Heart right ventricle (tissue), 16 donors: ENCODE data around the gene PGA4. TPM values are rescaled to one million over a fixed set of nuclear protein-coding genes. Genes with fewer than 3 reads are reported as not detected.
"Not testable (repeated sequence)": the region's sequence is repeated elsewhere in the genome, so short reads cannot be mapped to it uniquely, and the experiment has no call there.

ENCODE experiments used
- ATAC-seq, 8 donors: fragments of 200-7000 bp; cut with Tn5 transposase; one replicate each; pipeline ENCODE4 v1.9.1; 2020; ENCODE audit warnings: mild to moderate bottlenecking in 8 of 8, moderate library complexity in 8 of 8, moderate number of reproducible peaks in 1 of 8
- DNase-seq, 2 donors: peaks; one replicate each; pipeline ENCODE4 v3.0.0-alpha.2; 2020
- H3K27ac ChIP-seq, 10 donors: fragments of 200-600 bp; sonication (generic) in 2 of 10; one replicate each; pipeline versions ENCODE4 v1.5.0 to v1.8.0; 2020 to 2022; ENCODE audit warnings: mild to moderate bottlenecking in 3 of 10
- H3K27me3 ChIP-seq, 7 donors: fragments of 200-600 bp; one replicate each; pipeline ENCODE4 v1.8.0; 2021 to 2022; ENCODE audit warnings: mild to moderate bottlenecking in 2 of 7
- H3K36me3 ChIP-seq, 9 donors: fragments of 200-600 bp; sonication (generic) in 1 of 9; one replicate each; pipeline versions ENCODE4 v1.5.0 to v1.8.0; 2020 to 2022; ENCODE audit warnings: mild to moderate bottlenecking in 2 of 9
- H3K4me1 ChIP-seq, 9 donors: fragments of 200-600 bp; sonication (generic) in 1 of 9; one replicate each; pipeline versions ENCODE4 v1.5.0 to v1.8.0; 2020 to 2022; ENCODE audit warnings: mild to moderate bottlenecking in 4 of 9
- H3K4me3 ChIP-seq, 10 donors: fragments of 200-600 bp; sonication (generic) in 2 of 10; one replicate each; pipeline versions ENCODE4 v1.5.0 to v1.8.0; 2020 to 2022; ENCODE audit warnings: mild to moderate bottlenecking in 7 of 10, moderate library complexity in 2 of 10
- H3K9me3 ChIP-seq, 11 donors: fragments of 200-600 bp in 10 of 11; sonication (generic) in 2 of 11; one replicate each; pipeline versions ENCODE4 v1.5.0 to v1.8.0; 2013 to 2022; ENCODE audit warnings: mild to moderate bottlenecking in 2 of 11, control low read depth in 1 of 11, moderate library complexity in 1 of 11
- WGBS, 2 donors: extraction: QIAGEN DNeasy Blood & Tissue Kit; methylation state at CpG; one replicate each; pipeline ENCODE4 v1.1.7; 2013; ENCODE audit warnings: inconsistent platforms in 1 of 2; 5-methylcytosine and 5-hydroxymethylcytosine counted together
- intact Hi-C, 10 donors: fragments of 100-400 bp; cut with DNase I; formaldehyde crosslinking; loops; one replicate each; pipeline versions ENCODE4 v1.11.1 to v1.14.2; 2022
- polyA plus RNA-seq, 2 donors: library from polyadenylated mRNA; stranded (reverse); fragments of 200-250 nt; gene quantifications; one replicate each; pipeline ENCODE4 v1.2.3, GENCODE V29; 2013
- total RNA-seq, 10 donors: library from RNA; stranded (reverse); fragmentation: NEBNext Ultra II Directional in 3 of 10; extraction: Animal tissue kit (Norgen Biotek cat#: 25700) in 3 of 10; gene quantifications; one replicate each; pipeline versions ENCODE4 v1.2.1 to v1.2.4, GENCODE V29; 2021 to 2023
- TF ChIP-seq, protein P1 (sequence below), 9 donors: fragments of 200-600 bp; sonication (generic) in 2 of 9; IDR thresholded peaks; one replicate each; pipeline versions ENCODE4 v1.5.0 to v1.8.0; 2021 to 2022; ENCODE audit warnings: antibody characterized with exemption in 9 of 9, mild to moderate bottlenecking in 5 of 9, moderate library complexity in 1 of 9
- donor health status: Arrhythmogenic right ventricular cardiomyopathy.
- donor health status: ischemic (EF 13 %, LVEDD 7.1; RV severe dilation, severe dysfunction).
- donor health status: healthy with polysubstance abuse.
- donor health status: DM: no; HTN: yes; CAD: no.
- donor health status: DM: no; HTN: no; CAD: no.
- donor health status: ischemic (EF 25% LVEDD 6.9; RV normal size, moderate dysfunction).
- donor health status: ischemic (EF 25% LVEDD 5.7; RV mildly dilated, moderate dysfunction).
- donor health status: healthy.
- donor health status: DM: yes; HTN: yes; CAD: no.
- donor health status: Ischemic cardiomyopathy.
- donor health status: ischemic (EF 35%, LVEDD 5.7; RV mildly dilated, moderate dysfunction).
- donor health status: nonischemic (EF 11% LVEDD 7.7; RV severe dilation, severe dysfunction).
- donor health status: DM: yes; HTN: yes; CAD: no.
- donor health status: PGD.
- donor health status: ischemic (EF 29% LVEDD 5.4; RV normal size, mild dysfunction).
- donor health status: nonischemic (EF 23%, LVEDD 6.1; RV moderate dilation, normal function).

PGA4 gene
- total and polyA plus RNA-seq, 12 donors = 0.76 to 2.6 (median 2.2) TPM; not detected in 8

DNA sequence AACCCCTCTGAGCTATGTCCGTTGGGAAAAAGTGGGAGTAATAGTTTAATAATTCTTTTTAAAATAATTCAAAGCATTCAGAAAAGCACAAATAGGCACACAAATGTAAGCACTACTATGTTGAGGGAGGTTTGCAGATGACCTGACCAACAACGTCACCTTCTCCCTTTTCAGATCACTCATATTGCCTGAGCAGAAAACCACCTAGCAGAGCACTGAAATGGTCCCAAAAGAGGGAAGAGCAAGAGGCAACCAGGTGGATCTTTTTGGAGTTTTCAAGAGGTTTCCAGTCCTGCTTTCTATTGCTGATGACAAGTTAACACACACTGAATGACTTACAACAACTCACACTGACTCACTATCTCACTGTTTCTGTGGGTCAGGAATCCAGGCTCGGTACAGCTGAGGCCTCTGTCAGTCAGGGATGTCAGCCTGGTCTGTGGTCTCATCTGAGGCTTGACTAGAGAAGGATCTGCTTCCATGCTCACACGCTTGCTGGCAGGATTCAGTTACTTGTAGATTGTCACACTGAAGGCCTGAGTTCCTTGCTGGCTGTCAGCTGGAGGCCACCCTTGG, 23.1 kb upstream of the PGA4 start:
- H3K9me3 ChIP-seq = peaks cover 0 to 15% (median 0%) of the 10 kb centered on the region in 11 donors
- H3K27me3 ChIP-seq = peaks cover 0 to 38% (median 16%) of the 10 kb centered on the region in 7 donors
- no peak overlapping the region for H3K4me3 ChIP-seq
- no peak overlapping the region for H3K27ac ChIP-seq
- intact Hi-C loops = no loop called here
- WGBS, 2 donors = 81 to 83% methylated on average over 4 of the region's 4 CpGs
- TF ChIP-seq, protein P1, sequence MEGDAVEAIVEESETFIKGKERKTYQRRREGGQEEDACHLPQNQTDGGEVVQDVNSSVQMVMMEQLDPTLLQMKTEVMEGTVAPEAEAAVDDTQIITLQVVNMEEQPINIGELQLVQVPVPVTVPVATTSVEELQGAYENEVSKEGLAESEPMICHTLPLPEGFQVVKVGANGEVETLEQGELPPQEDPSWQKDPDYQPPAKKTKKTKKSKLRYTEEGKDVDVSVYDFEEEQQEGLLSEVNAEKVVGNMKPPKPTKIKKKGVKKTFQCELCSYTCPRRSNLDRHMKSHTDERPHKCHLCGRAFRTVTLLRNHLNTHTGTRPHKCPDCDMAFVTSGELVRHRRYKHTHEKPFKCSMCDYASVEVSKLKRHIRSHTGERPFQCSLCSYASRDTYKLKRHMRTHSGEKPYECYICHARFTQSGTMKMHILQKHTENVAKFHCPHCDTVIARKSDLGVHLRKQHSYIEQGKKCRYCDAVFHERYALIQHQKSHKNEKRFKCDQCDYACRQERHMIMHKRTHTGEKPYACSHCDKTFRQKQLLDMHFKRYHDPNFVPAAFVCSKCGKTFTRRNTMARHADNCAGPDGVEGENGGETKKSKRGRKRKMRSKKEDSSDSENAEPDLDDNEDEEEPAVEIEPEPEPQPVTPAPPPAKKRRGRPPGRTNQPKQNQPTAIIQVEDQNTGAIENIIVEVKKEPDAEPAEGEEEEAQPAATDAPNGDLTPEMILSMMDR (IDR thresholded peaks at IDR 0.05) = no peak
- ATAC-seq = no peak
- H3K36me3 ChIP-seq = no peaks in the 10 kb centered on the region
- no peak for DNase-seq
- peaks cover 0 to 8% (median 0%) of the 10 kb centered on the region in 9 donors for H3K4me1 ChIP-seq

DNA sequence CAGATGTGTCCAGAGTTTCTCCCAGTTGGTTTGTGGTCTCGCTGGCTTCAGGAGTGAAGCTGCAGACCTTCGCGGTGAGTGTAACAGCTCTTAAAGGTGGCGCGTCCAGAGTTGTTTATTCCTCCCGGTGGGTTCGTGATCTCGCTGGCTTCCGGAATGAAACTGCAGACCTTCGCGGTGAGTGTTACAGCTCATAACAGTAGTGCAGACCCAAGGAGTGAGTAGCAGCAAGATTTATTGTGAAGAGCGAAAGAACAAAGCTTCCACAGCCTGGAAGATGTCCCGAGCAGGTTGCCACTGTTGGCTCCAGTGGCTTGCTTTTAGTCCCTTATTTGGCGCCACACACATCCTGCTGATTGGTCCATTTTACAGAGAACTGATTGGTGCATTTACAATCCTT, 20.7 kb upstream of the PGA4 start:
- H3K36me3 ChIP-seq = no peaks in the 10 kb centered on the region
- TF ChIP-seq, protein P1 (IDR thresholded peaks at IDR 0.05) = no peak
- WGBS, 2 donors = 95 to 96% methylated on average over 14 of the region's 14 CpGs
- DNase-seq (no peak), ATAC-seq (no peak)
- no peak overlapping the region for H3K27ac ChIP-seq
- peaks cover 0 to 12% (median 0%) of the 10 kb centered on the region in 9 donors for H3K4me1 ChIP-seq
- peaks cover 0 to 32% (median 9%) of the 10 kb centered on the region in 7 donors for H3K27me3 ChIP-seq
- peaks cover 0 to 15% (median 0%) of the 10 kb centered on the region in 11 donors for H3K9me3 ChIP-seq
- H3K4me3 ChIP-seq = no peak overlapping the region
- intact Hi-C loops = no loop called here

DNA sequence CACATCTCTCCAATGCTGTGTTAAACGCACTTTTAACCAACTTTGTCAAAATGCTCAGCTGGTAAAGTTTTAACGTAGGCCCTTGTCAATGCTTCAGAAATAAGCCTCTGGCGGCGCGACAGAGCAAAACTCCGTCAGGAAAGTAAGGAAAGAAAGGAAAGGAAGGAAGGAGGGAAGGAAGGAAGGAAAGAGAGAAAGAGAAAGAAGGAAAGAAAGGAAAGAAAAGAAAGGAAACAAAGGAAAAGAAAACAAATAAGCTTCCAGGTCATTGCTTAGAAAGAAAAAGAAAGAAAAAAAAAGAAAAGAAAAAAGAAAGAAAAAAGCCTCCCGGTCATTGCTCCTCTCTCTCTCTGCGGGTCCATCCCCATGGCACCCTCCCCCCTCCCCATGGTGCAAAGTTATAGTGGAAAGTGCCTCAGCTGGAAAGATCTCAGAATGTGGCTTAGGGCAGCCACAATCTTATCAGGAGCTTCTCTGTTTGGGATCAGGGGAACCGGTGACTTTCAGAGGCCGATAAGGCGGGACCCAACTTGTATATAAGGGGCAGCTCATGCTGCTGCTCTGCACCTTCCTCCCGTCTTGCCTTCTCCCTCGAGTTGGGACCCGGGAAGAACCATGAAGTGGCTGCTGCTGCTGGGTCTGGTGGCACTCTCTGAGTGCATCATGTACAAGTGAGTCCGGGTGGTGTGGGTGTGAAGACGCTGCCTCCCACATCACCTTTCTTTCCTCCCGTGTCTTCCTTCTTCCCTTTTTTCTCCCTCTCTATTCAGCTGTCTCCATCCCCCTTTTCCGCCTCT, 19.0 kb upstream of the PGA4 start, which contains the start of gene PGA3:
PGA3 (plus strand) TSS at position 566 of the 797 bp plus-strand sequence; CDS start at position 616, 50 bp downstream.
- Histone ChIP-seq H3K4me1 (peaks cover 0 to 12% (median 0%) of the 10 kb centered on the region in 9 donors), H3K9me3 (peaks cover 0 to 13% (median 0%) of the 10 kb centered on the region in 11 donors), H3K27me3 (peaks cover 0 to 32% (median 9%) of the 10 kb centered on the region in 7 donors)
- ATAC-seq, DNase-seq, H3K27ac ChIP-seq, H3K36me3 ChIP-seq, intact Hi-C loops, H3K4me3 ChIP-seq: not testable (repeated sequence)
- 33 to 42% methylated on average over 17 of the region's 18 CpGs for WGBS, 2 donors

DNA sequence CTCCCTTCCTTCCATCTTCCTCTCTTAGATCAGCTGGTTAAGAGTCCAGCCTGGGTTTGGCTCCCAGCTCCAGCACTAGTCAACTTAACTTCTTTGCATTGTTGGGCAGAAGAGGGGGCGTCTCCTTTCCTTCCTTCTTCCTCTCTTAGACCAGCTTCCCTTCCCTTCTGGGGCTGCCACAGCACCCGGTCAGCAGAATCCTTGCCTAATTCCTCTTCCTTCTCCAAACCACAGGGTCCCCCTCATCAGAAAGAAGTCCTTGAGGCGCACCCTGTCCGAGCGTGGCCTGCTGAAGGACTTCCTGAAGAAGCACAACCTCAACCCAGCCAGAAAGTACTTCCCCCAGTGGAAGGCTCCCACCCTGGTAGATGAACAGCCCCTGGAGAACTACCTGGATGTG, 18.3 kb upstream of the PGA4 start:
- Histone ChIP-seq H3K27me3 (peaks cover 0 to 32% (median 9%) of the 10 kb centered on the region in 7 donors), H3K4me1 (peaks cover 0 to 12% (median 0%) of the 10 kb centered on the region in 9 donors)
- ATAC-seq = peak; percentile 27 to 58 (median 42)
- DNase-seq, H3K9me3 ChIP-seq, H3K4me3 ChIP-seq, H3K27ac ChIP-seq, intact Hi-C loops, H3K36me3 ChIP-seq: not testable (repeated sequence)
- 62% methylated on average over 2 of the region's 5 CpGs; no CpG with 5 or more reads in 1 of the 2 donors for WGBS, 2 donors

DNA sequence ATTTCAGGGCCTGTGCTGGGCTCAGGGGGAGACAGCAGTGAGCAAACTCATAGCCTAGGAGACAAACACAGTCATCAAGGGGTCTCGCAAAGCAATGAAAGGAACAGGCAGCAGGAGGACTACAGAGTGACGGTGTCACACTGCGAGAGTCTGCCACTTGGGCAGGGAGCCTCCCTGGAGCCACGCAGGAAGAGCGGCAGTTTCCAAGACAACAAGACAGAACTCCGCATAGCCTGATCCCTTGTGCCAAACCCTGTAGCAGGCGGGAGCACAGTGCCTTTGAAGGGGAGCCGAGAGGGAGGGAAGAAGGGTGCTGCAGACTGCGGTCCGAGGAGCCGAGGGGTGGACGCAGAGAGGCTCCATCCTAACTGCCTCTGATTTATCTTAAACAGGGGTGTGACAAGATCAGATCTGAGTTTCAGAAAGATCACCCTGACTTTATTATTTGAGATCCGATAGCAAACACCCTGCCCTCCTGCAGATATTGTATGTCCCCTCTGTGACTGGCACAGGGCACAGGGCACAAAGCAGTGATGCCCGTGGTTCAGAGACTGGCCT, 17.6 kb upstream of the PGA4 start:
- WGBS, 2 donors = 57 to 66% methylated on average over 14 of the region's 14 CpGs
- H3K36me3 ChIP-seq, intact Hi-C loops, H3K4me3 ChIP-seq, H3K9me3 ChIP-seq, DNase-seq, ATAC-seq, H3K27ac ChIP-seq: not testable (repeated sequence)
- H3K27me3 ChIP-seq = peaks cover 0 to 25% (median 9%) of the 10 kb centered on the region in 7 donors
- H3K4me1 ChIP-seq = peaks cover 0 to 12% (median 0%) of the 10 kb centered on the region in 9 donors

DNA sequence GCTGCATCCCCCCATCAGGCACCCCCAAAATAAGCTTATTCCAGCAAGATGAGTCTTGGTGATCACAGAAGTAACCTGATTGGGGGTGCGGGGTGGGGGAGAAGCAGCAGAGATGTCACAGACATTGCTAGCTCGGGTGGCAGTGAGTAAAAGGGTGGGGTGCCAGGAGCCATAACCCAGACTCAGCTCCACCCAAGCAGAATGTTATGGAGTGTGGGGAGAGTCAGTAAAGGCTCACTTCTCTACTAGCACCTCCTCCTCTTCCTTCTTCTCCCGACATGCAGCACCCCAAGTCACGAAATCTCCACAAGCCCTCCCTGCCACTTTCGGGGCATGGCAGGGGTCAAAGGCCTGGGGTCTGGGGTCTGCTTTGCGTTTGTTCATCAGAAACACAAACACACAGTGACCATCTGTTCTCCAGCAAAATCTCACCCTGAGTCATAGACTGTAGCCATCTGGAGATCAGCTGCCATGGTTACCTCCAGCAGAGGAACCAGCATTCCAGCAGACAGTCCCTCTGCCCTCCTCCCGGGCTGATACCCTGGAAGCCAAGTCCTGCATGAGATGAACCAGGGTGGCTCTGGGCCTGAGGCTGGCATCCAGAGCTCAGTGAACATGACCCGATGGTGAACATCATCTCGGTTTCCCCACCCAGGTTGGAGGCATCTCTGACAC, 14.4 kb upstream of the PGA4 start:
- H3K9me3 ChIP-seq, H3K36me3 ChIP-seq, H3K27ac ChIP-seq, DNase-seq, intact Hi-C loops, ATAC-seq, H3K4me3 ChIP-seq: not testable (repeated sequence)
- Histone ChIP-seq H3K27me3 (peaks cover 0 to 13% (median 0%) of the 10 kb centered on the region in 7 donors), H3K4me1 (peaks cover 0 to 12% (median 0%) of the 10 kb centered on the region in 9 donors)
- WGBS, 2 donors = no CpG with 5 or more reads among the region's 9 CpGs

DNA sequence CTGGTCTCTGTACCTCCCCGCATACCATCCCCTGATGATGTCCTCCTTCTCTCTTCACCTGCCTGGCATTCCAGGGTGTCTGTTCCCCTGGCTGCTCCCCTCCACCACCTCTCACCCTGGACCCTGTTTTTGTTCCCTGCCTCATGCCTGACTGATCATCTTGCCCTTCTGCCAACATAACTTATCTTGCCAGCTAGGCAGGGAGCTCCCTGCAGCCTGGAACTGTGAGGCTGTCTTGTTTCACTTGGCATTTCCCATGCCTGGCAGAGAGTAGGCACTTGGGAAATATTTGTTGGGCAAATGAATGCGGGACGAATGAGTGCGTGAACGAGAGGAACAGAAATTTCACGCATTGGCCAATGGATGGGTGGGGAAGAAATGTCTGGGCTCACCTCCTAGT, 11.5 kb upstream of the PGA4 start:
- DNase-seq, H3K27me3 ChIP-seq, intact Hi-C loops, H3K4me1 ChIP-seq, H3K27ac ChIP-seq, H3K36me3 ChIP-seq, H3K4me3 ChIP-seq, H3K9me3 ChIP-seq: not testable (repeated sequence)
- WGBS, 2 donors = no CpG with 5 or more reads among the region's 6 CpGs
- ATAC-seq = peak in 5 of 8 donors; percentile 47 to 67 (median 50)

DNA sequence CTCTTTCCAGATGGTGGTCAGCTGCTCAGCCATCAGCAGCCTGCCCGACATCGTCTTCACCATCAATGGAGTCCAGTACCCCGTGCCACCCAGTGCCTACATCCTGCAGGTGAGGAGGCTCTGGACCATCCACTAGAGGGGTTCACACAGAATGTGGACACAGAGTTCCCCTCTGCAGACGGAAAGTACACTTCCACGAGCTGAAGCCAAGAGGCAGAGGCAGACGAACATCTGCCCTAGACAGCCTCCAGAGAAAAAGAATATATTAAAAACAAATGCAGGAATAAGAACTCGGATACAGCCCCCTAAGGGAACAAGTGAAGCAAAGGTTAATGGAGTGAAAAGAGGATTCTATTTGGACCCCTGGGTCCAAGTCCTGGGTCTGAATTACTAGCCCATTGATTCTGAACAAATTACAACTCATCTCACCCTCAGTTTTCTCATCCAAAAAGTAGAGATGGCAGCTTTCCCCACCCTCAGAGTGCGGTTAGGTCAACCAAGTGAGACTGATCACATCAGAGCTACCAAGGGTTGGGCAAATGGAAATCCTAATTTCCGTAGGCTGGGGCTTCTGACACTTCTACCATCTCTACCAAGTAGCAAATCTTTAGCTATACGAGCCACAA, 10.7 kb upstream of the PGA4 start:
- DNase-seq, H3K36me3 ChIP-seq, H3K9me3 ChIP-seq, H3K4me3 ChIP-seq, intact Hi-C loops, H3K4me1 ChIP-seq, H3K27ac ChIP-seq, H3K27me3 ChIP-seq: not testable (repeated sequence)
- ATAC-seq = peak in 1 of 8 donors; percentile 25
- WGBS, 2 donors = 55 to 67% methylated on average over 7 of the region's 10 CpGs
